ENCODE results near the gene GIMAP8. TPM values are rescaled to one million over a fixed set of nuclear protein-coding genes. Genes with fewer than 3 reads are reported as not detected.

Gene GIMAP8
- total RNA-seq, 2 donors from 2014 or later = 2.5 to 6.5 TPM

GRCh38 chr7:150466477-150466876, 16.0 kb downstream of the GIMAP8 start:
- no peak overlapping the region for H3K4me3 ChIP-seq

GRCh38 chr7:150468241-150468640, 17.8 kb downstream of the GIMAP8 start:
- WGBS = 92% methylated on average over 3 of the region's 3 CpGs
- Histone ChIP-seq H3K4me1 (replicated peaks) (no peaks in the 10 kb centered on the region), H3K4me3 (no peak overlapping the region), H3K27ac (no peak overlapping the region), H3K36me3 (no peaks in the 10 kb centered on the region), H3K9me3 (no peaks in the 10 kb centered on the region), H3K27me3 (replicated peaks; ENCODE audit: insufficient read depth) (no peaks in the 10 kb centered on the region)
- intact Hi-C loops (cut with DNase I) = no loop called here
- TF ChIP-seq POLR2AphosphoS5 (IDR thresholded peaks at IDR 0.05) (no peak), CTCF (IDR thresholded peaks at IDR 0.05) (no peak), POLR2A (IDR thresholded peaks at IDR 0.05) (no peak)
- no peak for DNase-seq (ENCODE audit: low spot score)

More at GRCh38 chr7:150466477-150466876, 16.0 kb downstream of the GIMAP8 start:
- H3K4me1 ChIP-seq (replicated peaks) = no peaks in the 10 kb centered on the region
- WGBS = 31% methylated on average over 6 of the region's 6 CpGs
- intact Hi-C loops (cut with DNase I) = no loop called here
- TF ChIP-seq POLR2A (IDR thresholded peaks at IDR 0.05) = no peak
- TF ChIP-seq POLR2AphosphoS5 (IDR thresholded peaks at IDR 0.05) = no peak
- TF ChIP-seq CTCF (IDR thresholded peaks at IDR 0.05) = no peak
- H3K36me3 ChIP-seq = no peaks in the 10 kb centered on the region
- H3K27ac ChIP-seq = no peak overlapping the region
- DNase-seq (ENCODE audit: low spot score) = no peak
- no peaks in the 10 kb centered on the region for H3K9me3 ChIP-seq
- no peaks in the 10 kb centered on the region for H3K27me3 ChIP-seq (replicated peaks; ENCODE audit: insufficient read depth)

DNA sequence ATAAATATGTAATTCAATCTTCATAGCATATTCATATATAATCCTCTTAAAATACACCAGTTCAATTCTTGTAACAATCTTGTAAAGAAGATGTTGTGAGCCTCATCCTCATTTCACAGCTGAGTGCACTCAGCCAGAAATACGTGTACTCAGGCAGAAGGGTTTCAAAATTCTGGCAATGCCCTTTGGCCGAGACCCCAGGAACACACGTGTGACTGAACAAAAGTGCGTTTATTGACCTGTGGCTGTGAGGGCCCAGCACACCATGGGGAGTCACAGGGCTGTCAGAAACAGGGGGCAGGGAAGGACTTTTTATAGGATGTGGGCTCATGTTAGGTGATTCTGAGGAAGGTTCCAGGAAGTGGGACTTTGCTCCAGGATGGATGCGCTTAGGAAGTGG, 21.5 kb downstream of the GIMAP8 start:
- no peaks in the 10 kb centered on the region for H3K4me1 ChIP-seq (replicated peaks)
- no peak overlapping the region for H3K27ac ChIP-seq
- no peak for TF ChIP-seq POLR2A (IDR thresholded peaks at IDR 0.05)
- no peak for TF ChIP-seq POLR2AphosphoS5 (IDR thresholded peaks at IDR 0.05)
- TF ChIP-seq CTCF (IDR thresholded peaks at IDR 0.05) = no peak
- H3K27me3 ChIP-seq (replicated peaks; ENCODE audit: insufficient read depth) = no peaks in the 10 kb centered on the region
- H3K9me3 ChIP-seq = no peaks in the 10 kb centered on the region
- 52% methylated on average over 5 of the region's 5 CpGs for WGBS
- H3K4me3 ChIP-seq = no peak overlapping the region
- no peak for DNase-seq (ENCODE audit: low spot score)
- intact Hi-C loops (cut with DNase I) = no loop called here
- no peaks in the 10 kb centered on the region for H3K36me3 ChIP-seq

GRCh38 chr7:150473902-150474301, 23.5 kb downstream of the GIMAP8 start:
- intact Hi-C loops (cut with DNase I) = no loop called here
- no peaks in the 10 kb centered on the region for H3K27me3 ChIP-seq (replicated peaks; ENCODE audit: insufficient read depth)
- no peak for TF ChIP-seq CTCF (IDR thresholded peaks at IDR 0.05)
- TF ChIP-seq POLR2AphosphoS5 (IDR thresholded peaks at IDR 0.05) = no peak
- TF ChIP-seq POLR2A (IDR thresholded peaks at IDR 0.05) = no peak
- WGBS = 88% methylated on average over 7 of the region's 7 CpGs
- no peaks in the 10 kb centered on the region for H3K4me1 ChIP-seq (replicated peaks)
- no peaks in the 10 kb centered on the region for H3K36me3 ChIP-seq
- H3K9me3 ChIP-seq = no peaks in the 10 kb centered on the region
- no peak overlapping the region for H3K4me3 ChIP-seq
- DNase-seq (ENCODE audit: low spot score) = no peak
- no peak overlapping the region for H3K27ac ChIP-seq

DNA sequence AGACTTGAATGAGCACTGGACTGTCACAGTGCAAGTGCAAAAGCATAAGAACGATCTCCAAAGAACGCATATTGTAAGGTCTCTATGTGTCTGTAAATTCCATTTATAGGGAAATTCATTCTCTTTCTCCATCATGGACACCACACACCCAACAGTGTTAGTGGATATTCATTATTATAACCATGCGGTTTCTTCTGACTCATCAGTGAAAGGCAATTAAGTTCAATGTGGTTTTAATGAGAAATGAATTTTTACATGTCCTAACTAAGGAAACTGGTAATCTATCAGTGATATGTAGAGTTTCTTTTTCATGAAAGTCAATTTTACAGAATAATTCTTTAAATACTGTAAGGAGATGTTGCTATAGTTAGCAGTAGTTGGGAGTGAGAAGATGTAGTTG, 25.9 kb downstream of the GIMAP8 start:
- H3K9me3 ChIP-seq = no peaks in the 10 kb centered on the region
- H3K27ac ChIP-seq = no peak overlapping the region
- no peaks in the 10 kb centered on the region for H3K27me3 ChIP-seq (replicated peaks; ENCODE audit: insufficient read depth)
- no peak for TF ChIP-seq POLR2A (IDR thresholded peaks at IDR 0.05)
- TF ChIP-seq CTCF (IDR thresholded peaks at IDR 0.05) = no peak
- TF ChIP-seq POLR2AphosphoS5 (IDR thresholded peaks at IDR 0.05) = no peak
- H3K36me3 ChIP-seq = no peaks in the 10 kb centered on the region
- no peaks in the 10 kb centered on the region for H3K4me1 ChIP-seq (replicated peaks)
- 94% methylated on average over 3 of the region's 3 CpGs for WGBS
- no peak overlapping the region for H3K4me3 ChIP-seq
- no peak for DNase-seq (ENCODE audit: low spot score)
- intact Hi-C loops (cut with DNase I) = no loop called here
